Activated naive CD8-positive, alpha-beta T cell treated with anti-CD3 and anti-CD28 coated beads, Interleukin-2, amount 50 U/mL, for 16 hours (primary cell): ENCODE measurements around the gene CEND1.
A peak's percentile ranks its signal among the peaks of the same experiment; 100 is the strongest.

Source experiments
- DNase-seq: peaks from one replicate; pipeline ENCODE4 v3.0.0-alpha.2; 2020; ENCODE audit warnings: low read depth, low spot score

The CEND1 gene

DNA sequence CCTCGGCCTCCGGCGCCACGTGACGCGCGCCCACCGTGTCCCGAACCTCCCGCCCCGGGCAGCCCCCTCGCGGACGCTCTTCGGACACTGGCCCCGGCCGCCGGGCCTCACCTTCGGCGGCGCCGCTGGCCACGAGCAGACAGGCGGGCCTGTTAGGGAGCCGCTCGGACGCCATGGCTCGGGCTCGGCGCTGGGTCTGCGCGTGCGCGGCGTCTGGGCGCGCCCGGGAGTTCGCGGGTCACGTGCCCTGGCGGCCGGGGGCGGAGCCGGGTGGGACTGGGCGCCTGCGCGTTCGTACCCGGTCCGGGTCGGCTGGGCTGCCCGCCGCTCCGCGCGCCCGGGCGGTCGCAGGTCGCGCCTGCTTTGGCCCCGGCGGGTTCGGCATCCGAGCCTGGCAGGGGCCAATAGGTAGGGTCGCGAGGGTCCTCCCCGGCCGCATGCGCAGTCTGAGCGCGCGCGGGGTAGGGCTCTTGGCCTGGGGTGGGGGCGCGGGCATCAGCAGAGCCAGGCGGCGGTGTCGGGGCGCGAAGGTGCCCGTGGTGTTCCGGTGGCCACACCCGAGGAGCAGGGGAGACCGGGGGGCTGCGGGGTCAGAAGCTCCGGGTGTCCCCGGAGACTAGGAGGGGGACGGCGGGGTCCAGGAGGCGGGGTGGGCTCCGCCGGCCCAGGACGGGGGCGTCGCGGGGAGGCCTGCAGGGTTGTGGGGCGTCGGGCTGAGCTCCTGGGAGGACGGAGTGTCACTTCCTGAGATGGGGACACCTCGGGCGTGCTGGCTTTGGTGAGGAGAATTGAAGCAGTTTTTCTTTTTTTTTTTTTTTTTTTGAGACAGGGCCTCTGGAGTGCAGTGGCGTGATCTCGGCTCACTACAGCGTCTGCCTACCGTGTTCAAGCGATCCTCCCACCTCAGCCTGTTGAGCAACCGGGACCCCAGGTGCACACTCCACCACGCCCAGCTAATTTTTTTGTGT lies 12.3 kb downstream of the CEND1 start, which contains the start of gene GATD1:
Gene GATD1, minus strand, starts transcription at position 200 of the 968 bp plus-strand sequence. Its CDS starts 25 bp downstream, at position 175.
- DNase-seq: peak; percentile 87

DNA sequence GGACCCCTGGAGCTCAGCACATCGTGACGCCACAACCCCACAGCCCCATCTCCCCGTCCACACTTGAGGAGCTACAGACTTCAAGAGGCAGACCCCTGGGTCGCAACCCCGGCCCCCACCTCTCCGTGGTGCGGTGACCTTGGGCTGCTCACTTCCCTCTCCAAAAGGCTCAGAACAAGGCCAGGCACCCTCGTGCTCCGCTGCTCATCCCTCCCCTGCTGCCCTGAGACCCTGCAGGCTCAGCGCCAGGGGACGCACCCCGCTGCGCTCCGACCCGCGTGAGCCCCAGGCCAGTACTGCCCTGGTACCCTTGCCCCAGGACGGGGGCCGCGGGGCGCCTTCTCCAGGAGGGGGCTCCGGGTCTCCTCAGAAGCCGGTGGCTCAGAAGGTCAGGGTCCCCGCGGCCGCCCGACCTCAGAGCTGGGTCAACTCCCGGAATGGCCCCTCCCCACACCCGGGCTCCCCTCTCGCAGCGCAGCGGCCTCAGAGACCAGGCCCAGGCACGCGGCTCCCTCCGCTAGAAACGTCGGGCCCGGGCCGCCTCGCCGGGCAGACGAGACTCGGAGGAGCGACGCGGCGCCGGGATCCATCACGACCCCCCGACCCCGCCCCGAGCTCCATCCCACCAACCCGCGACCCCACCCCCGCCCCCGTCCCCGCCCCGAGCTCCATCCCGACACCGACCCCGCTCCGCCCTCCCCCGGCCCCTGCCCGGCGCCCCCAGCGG lies 13.2 kb downstream of the CEND1 start:
- DNase-seq: no peak

DNA sequence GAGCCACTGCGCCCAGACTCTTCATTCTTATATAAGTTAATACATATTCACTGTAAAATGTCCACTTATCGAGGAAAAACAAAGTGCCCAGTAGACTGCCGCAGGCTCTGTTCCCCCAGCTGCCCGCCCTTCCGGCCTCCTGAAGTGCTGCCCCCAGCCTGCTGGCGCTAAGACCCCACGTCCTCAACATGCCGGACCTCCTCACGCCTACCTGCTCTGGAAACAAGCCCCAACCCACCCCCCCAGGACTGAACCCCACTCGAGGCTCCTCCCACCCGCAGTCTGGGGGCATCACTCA lies 13.7 kb downstream of the CEND1 start:
- no peak for DNase-seq

DNA sequence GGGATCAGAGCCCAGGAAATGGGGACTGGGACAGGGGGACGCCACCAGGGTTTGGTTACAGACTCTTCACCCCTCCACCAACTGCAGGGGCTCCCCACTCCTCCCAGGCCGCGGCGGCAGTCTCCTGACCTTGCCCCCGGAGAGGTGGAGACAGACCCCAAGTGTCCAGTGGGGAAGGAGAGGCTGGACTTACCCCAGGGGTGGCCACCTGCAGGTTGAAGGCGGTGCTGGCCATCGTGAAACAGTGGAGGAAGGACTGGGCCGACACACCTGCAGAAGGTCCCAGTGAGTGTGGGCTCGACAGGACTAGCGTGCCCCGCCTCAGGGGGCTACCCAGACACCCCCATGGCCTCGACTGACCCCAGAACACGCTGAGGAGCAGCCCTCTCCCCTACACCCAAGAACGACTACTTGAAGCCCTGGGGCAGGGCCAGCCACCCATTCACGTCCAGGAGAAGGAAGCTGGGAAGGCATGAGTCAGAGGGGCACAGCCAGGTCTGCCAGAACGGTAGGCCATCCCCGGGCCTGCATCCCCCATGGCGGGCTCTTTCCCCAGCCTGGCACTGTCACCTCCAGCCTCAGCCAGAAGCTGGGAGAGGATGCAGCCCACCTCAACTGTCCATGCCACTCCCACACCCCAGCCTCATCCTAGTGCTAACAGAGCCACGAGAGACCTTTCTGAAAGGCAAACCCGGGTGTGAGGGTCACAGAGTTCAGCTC lies 14.9 kb downstream of the CEND1 start:
- no peak for DNase-seq

DNA sequence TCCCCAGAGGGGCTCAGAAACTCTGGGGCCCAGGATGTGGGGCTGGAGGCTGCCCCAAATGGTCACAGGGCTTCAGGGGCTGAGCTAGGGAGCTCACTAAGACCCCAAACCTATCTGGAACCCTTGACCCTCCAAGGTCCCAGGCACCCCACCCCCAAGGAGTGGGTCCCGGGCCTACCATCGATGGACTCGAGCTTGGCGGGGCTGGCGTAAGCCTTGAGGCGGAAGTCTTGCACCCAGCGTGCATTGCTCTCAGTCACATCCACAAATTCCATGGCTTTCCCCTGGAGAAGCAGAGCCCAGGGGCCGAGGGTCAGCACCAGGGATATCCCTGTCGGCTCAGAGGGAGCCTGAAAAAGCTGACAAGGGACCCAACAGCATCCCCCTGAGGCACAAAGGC lies 16.1 kb downstream of the CEND1 start:
- no peak for DNase-seq

DNA sequence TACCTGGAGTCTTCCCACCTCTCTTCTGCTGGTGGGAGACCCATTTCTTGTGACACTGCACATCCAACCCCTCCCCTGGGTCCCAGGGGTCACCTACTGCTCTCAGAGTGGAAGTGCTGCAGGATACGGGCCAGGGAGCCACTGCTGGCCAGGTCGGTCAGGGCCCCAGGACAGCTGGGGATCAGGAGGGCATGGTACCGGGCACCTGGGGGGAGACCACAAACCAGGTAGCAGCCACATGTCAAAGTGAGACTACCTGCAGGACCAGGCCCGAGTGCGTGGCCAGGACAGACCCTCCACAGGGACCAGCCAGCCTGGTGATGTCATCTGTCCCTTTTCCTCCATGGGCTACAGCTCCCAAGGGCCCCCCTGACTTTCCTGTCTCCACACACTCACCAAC lies 16.5 kb downstream of the CEND1 start:
- no peak for DNase-seq

DNA sequence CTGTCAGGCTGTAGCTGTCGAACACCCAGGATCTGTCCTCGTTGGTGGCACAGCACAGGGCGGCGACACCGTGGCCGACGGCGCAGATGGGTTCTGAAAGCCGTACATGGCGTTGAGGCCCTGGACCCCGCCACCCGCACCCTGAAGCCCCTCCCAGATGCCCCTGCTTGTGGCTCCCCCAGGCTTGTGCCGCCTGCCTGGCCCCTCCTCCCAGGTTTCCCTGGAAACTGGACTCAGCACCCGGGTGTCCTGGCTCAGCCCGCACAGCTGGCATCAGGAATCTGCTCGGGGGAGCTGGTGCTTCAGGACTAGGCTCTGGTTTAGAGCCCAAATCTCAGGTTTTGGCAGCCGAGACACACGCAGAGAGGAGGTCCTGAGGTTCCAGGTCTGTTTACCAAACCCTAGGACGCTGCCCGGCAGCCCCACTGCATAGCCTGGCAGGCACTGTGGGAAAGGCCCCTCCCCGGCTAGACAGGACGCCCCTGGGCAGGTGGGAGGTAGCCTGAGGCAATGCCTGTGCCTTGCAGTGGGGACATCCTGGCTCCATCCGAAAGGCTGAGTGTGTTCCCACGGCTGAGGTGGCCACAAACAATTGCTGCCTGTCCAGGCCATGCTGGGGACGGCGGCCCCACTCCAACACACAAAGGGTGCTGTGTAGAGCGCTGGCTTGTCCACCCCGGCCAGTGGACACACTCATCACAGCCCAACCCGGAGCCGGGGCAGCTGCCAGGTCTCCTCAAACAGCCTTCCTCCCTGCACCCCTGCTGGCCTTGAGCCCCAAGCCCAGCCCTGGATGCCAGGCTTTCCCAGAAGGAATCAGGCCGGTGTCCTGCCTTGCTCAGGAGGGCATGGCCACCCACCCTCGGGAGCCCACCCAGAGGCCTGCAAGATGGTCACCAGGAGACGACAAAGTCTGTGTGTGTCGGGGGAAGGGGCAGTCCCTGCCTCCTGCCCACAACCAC lies 17.2 kb downstream of the CEND1 start:
- no peak for DNase-seq

DNA sequence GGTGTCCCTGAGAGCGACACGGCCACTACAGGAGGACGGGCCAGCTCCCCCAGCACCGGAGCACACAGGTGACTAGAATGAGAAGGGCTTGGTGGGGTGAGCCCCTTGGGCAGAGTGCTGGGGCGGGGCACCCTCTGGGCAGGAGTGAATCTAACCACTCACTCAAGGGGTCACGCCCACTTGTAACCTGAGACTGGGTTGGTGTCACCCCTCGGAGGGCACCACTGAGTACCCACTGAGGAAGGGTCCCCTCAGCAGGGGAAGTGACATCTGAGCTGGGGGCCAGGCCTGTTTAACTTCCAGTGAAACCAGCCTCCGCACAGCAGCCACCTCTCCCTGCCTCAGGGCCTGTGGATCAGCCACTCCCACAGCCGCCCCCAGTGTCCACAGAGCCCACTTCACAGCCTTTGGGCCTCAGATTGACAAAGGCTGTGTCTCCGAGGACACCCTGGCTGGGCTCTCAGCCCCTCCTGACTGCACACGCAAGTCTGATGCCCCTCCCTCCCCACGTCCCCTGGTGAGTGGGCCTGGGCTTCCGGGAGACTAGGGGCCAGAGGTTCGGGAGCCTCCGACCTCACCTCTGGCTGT lies 18.2 kb downstream of the CEND1 start:
- DNase-seq: no peak

DNA sequence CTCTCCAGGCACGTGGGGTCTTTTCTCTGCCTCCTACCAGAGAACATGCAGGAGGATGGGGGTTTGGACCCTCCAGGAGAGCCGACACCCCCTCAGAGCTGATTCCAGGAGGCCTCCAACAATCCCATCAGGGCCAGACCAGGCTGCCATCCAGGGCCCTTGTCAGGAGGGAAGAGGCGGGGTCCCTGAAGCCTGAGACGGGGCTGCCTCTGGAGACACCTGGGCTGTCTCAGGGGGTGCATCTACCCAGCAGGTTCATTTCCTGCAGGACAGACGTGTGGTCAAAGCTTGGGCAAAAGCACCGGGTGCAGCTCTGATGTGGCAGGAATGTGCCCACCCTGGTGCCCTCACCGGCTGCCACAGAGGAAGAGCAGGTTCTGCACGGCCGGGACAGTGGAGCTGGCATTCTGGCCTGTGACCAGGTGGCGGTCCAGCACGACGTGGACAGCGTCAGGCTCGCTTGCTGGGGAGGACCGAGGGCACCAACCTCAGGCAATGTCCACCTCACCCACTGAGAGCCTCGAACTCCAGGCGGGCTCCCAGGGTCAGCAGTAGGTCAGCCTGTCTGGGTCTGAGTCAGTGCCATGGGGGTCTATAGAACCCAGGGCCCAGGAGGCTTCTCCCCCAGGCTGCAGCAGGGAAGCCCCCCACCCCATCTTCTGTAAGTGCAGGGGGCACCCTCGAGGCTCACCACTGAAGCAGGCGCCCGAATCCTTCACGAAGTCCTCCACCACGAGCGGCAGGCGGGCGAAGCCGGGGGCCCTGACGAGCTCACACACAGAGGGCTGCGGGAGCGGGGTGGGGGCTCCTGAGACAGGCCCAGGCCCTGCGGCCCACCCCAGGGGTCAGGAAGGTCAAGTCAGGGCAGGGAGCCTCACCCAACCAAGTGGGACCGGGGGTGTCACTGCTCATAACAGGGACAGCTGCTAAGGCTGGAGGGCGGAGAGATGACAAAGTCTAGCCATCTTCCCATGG lies 19.0 kb downstream of the CEND1 start:
- no peak for DNase-seq

DNA sequence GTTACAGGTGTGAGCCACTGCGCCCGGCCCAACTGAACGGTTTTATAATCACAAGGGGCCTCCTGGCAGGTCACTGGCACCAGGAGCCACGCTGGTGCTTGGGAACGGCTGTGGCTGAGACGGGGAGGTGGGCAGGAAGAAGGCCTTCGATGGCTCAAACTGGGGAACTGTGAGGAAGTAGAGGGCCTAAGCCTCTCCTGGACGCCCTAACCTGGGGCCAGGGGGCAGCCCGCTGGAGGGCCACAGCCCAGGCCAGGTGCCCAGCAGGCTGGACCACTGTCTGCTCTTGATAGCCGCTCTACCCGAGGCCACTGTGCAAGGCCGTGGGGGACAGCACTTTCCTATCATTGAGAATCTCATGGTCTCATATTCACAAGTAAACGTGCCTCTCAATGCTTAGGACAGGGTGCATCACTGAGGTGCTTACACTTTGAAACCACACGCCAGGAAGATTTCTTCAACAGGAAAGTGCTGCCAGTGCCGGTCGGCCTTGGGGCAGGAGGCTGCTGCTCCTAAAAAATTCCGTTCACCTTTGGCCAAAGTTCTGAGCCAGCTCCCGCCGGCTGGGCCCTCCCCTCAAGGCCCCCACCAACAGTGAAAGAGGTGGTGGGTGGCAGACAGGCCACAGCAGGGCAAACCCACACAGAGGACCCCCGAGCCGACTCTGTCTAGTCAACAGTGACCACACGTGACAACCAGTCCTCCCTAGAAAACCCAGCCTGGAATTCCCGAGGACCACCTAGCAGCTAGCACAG lies 19.8 kb downstream of the CEND1 start:
- DNase-seq: no peak

DNA sequence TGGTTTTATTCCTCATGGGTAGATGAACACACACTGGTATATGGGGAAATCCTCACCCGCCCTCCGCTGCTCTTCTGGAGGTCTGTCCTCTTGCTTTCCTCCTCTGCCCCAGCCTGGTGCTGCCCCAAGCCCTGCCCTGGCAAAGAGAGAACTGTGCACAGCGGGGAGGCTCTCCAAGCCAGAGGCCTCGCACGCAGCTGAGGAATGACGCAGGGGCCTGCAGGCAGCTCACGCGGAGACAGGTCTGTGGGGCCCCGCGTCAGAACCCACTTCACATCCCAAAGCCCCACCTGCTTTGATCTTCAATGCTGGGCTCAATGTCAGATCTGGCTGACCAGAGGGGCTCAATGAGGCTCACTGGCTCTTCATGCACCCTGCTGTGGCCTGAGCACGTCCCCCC lies 22.7 kb downstream of the CEND1 start:
- DNase-seq: no peak

DNA sequence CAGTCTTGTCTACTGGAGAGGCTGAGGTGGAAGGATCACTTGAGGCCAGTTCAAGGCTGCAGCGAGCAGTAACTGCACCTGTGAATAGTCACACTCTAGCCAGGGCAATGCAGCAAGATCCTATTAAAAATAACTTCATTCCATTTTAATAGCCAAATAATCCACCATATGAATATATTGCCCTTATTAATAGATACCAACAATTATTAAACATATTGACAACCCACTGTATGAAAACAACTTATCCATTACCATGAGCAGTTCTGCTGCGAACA lies 23.0 kb downstream of the CEND1 start:
- no peak for DNase-seq

DNA sequence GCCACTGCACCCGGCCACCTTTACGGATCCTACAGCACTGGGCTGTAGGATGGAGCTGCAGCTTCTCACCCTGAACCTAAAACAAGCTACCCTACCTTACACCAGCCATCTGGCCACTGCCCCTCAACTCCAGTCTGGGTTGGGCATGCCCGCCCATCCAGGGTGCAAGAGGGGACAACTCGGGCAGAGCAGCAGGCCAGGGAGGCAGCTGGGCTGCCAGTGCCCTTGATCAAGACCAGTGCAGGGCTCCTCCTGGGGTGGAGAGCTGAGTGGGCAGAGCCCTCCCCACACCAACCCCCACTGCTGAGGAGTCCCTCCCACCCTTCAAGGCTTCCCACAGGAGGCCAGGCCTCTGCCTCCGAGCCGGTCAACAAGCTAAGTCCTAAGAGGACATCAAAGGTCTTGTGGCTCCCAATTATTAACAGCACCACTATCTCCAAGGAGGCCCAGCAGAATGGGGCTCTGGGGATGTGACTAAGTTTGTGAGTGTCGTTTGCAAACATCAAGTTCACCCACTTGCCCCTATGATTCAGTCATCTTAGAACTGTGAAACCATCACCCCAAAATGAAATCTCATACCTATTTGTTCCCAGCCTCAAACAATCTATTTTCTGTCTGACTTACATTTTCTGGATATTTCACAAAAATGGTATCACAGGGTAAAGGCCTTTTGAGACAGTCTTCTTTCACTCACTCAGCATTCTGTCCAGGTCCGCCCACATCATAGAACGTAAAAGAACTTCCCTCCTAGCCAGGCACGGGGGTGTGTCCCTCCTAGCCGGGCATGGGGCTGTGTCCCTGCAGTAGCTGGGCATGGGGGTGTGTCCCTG lies 23.6 kb downstream of the CEND1 start:
- DNase-seq: no peak

DNA sequence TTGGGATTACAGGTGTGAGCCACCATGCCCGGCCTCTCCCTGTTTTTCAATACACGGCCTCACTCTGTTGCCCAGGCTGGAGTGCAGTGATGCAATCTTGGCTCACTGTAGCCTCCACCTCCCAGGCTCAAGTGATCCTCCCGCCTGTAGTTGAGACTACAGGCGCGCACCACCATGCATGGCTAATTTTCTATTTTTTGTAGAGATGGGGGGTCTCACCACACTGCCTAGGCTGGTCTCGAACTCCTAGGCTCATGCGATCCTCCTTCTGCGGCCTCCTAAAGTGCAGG lies 24.1 kb downstream of the CEND1 start:
- no peak for DNase-seq

DNA sequence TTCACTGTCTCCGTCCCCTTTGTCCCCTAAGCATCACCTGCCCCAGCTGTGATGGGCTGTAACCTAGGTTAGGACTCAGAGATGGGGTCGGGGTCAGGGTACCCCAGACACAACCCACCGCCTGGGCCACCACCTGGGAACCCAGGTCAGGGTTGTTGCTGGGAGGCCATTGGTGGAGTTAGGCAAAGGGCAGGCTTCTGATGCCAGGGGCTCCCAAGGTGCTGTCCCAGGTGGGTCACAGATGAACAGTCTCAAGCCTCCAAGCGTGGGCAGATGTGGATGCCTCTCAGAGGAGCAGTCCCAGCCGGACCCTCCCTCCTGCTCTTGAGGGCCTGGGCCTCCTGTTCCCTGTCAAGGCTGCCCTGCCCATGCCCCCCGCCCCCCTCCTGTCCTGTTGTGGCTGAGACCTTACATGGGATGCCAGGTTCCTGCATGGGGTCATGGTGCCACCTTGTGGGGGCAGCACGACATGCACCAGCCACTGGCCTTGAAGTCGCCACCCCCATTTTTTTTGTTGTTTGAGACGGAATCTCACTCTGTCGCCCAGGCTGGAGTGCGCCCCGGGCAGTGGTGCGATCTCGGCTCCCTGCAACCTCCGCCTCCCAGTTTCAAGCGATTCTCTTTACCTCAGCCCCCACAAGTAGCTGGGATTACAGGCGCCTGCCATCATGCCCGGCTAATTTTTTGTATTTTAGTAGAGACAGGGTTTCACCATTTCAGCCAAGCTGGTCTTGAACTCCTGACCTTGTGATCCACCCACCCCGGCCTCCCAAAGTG lies 24.7 kb downstream of the CEND1 start:
- DNase-seq: no peak

DNA sequence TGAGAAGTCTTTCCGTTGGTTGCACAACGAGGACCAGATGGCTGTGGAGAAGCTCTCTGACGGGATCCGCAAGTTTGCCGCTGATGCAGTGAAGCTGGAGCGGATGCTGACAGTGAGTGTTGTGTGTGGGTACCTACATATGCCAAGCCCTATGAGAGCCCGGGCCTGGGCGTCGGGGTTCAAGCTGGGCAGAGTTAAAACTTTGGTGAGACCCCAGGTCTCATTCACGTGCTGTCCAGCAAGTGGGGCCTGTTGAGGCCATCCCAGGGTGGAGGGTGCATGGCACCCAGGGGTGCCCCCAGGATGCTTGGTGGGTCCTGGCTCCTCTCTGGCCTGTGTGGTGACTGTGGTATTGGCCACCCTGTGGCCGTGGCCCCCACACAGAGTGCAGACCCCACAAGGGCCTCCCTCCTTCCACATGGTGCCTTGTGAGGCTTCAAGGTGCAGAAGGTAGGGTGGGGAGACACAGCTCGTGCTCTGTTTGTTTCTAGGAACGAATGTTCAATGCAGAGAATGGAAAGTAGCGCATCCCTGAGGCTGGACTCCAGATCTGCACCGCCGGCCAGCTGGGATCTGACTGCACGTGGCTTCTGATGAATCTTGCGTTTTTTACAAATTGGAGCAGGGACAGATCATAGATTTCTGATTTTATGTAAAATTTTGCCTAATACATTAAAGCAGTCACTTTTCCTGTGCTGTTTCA lies 25.4 kb downstream of the CEND1 start:
- no peak for DNase-seq
